B cell (primary cell): ENCODE results near the gene SELENON. TPM values are rescaled to one million over a fixed set of nuclear protein-coding genes. Genes with fewer than 3 reads are reported as not detected.

Source experiments
- ATAC-seq: fragments of 200-7000 bp; cut with Tn5 transposase; one replicate; pipeline ENCODE4 v1.10.0; 2021; ENCODE audit warnings: low read depth, mild to moderate bottlenecking, moderate number of reproducible peaks, moderate library complexity
- CTCF ChIA-PET: fragments of 350-600 bp; sonication (Branson Sonifier 250); formaldehyde crosslinking; loops from one replicate; lab custom pipeline; 2021; ENCODE audit warnings: antibody characterized with exemption, inconsistent platforms; lab: Charles Lee
- POLR2A ChIA-PET: fragments of 350-600 bp; sonication (Branson Sonifier 250); formaldehyde crosslinking; loops from one replicate; lab custom pipeline; 2021; ENCODE audit warnings: antibody characterized with exemption; lab: Charles Lee
- DNase-seq: peaks from one replicate; pipeline ENCODE4 v3.0.0; 2013
- H2AFZ ChIP-seq: 2 replicates; pipeline ENCODE4 v1.6.1; 2012; ENCODE audit warnings: mild to moderate bottlenecking, low read depth, low read length; ENCODE audit not compliant: insufficient read depth, poor library complexity, severe bottlenecking
- H3K27ac ChIP-seq, 2 donors: 1 replicate in 1 of 2; 2 replicates in 1 of 2; pipeline ENCODE4 v1.5.1; 2012 to 2013; ENCODE audit warnings: low read length in 2 of 2, mild to moderate bottlenecking in 2 of 2, moderate library complexity in 1 of 2
- H3K27me3 ChIP-seq, 4 experiments: fragments of 200-600 bp in 1 of 4; sonication (generic) in 1 of 4; replicated peaks in 1 of 4; 1 replicate in 2 of 4; 2 replicates in 2 of 4; pipeline versions ENCODE4 v1.6.1 to v1.7.0; 2013 to 2016; ENCODE audit warnings: low read length in 3 of 4, mild to moderate bottlenecking in 2 of 4, mixed read lengths in 1 of 4, moderate library complexity in 1 of 4; ENCODE audit not compliant: insufficient read depth in 4 of 4, control insufficient read depth in 3 of 4; ENCODE audit errors: control extremely low read depth in 1 of 4
- H3K36me3 ChIP-seq, 2 experiments: replicated peaks in 1 of 2; 1 replicate in 1 of 2; 2 replicates in 1 of 2; pipeline versions ENCODE4 v1.6.1 to v1.7.1; 2013; ENCODE audit warnings: low read length in 1 of 2; ENCODE audit not compliant: insufficient read depth in 2 of 2, control insufficient read depth in 1 of 2; ENCODE audit errors: control extremely low read depth in 1 of 2, extremely low read depth in 1 of 2
- H3K4me1 ChIP-seq, 2 donors: fragments of 200-600 bp in 1 of 2; sonication (generic) in 1 of 2; 1 replicate in 1 of 2; 2 replicates in 1 of 2; pipeline versions ENCODE4 v1.5.1 to v1.6.1; 2013 to 2017; ENCODE audit warnings: low read length in 2 of 2; ENCODE audit not compliant: control insufficient read depth in 2 of 2, insufficient read depth in 2 of 2
- H3K4me2 ChIP-seq: replicated peaks from 2 replicates; pipeline ENCODE3; 2012; ENCODE audit warnings: mild to moderate bottlenecking, low read depth, low read length; ENCODE audit not compliant: poor library complexity, severe bottlenecking
- H3K4me3 ChIP-seq, 5 experiments: fragments of 200-600 bp in 1 of 5; sonication (generic) in 1 of 5; 1 replicate in 3 of 5; 2 replicates in 2 of 5; pipeline versions ENCODE4 v1.5.1 to v1.7.0; 2011 to 2016; ENCODE audit warnings: low read length in 4 of 5, mild to moderate bottlenecking in 4 of 5, low read depth in 2 of 5, control low read depth in 1 of 5, moderate library complexity in 1 of 5; ENCODE audit not compliant: insufficient read depth in 1 of 5; ENCODE audit errors: control extremely low read depth in 1 of 5, extremely low read depth in 1 of 5
- H3K79me2 ChIP-seq: fragments of 200-600 bp; sonication (generic); one replicate; pipeline ENCODE4 v1.6.0; 2016; ENCODE audit warnings: low read length; ENCODE audit not compliant: control insufficient read depth, insufficient read depth
- H3K9ac ChIP-seq: fragments of 200-600 bp; sonication (generic); 2 replicates; pipeline ENCODE4 v1.6.1; 2017; ENCODE audit warnings: mild to moderate bottlenecking, low read length, moderate library complexity
- H3K9me3 ChIP-seq, 3 donors: one replicate each; pipeline versions ENCODE4 v1.6.1 to v1.7.1; 2013; ENCODE audit warnings: low read length in 2 of 3; ENCODE audit not compliant: control insufficient read depth in 2 of 3, insufficient read depth in 1 of 3; ENCODE audit errors: control extremely low read depth in 1 of 3
- H4K20me1 ChIP-seq: 2 replicates; pipeline ENCODE4 v1.6.0; 2012; ENCODE audit warnings: mild to moderate bottlenecking, low read length; ENCODE audit not compliant: insufficient read depth, control insufficient read depth, poor library complexity, severe bottlenecking
- H3K27ac Mint-ChIP-seq: one replicate; pipeline ENCODE4 v1.8.0; 2021; ENCODE audit warnings: mixed read lengths
- H3K27me3 Mint-ChIP-seq: one replicate; pipeline ENCODE4 v1.8.0; 2021; ENCODE audit warnings: mixed read lengths
- H3K4me1 Mint-ChIP-seq: one replicate; pipeline ENCODE4 v1.8.0; 2021; ENCODE audit warnings: mixed read lengths
- H3K4me3 Mint-ChIP-seq: one replicate; pipeline ENCODE4 v1.8.0; 2021; ENCODE audit warnings: mixed read lengths
- H3K9me3 Mint-ChIP-seq: one replicate; pipeline ENCODE4 v1.8.0; 2022; ENCODE audit warnings: mixed read lengths; ENCODE audit not compliant: insufficient read depth
- CTCF ChIP-seq: fragments of 200-600 bp; IDR thresholded peaks from one replicate; pipeline ENCODE4 v1.8.0; 2022; ENCODE audit warnings: antibody characterized with exemption, mild to moderate bottlenecking
- EZH2 ChIP-seq: IDR thresholded peaks from 2 replicates; pipeline ENCODE4 v1.6.1; 2012; ENCODE audit warnings: borderline replicate concordance, low read depth, mild to moderate bottlenecking, moderate library complexity, low read length; ENCODE audit not compliant: insufficient read depth, poor library complexity, severe bottlenecking
- WGBS: methylation state at CpG from one replicate; pipeline ENCODE4 v1.1.5; 2013; ENCODE audit warnings: missing lambda C conversion rate; ENCODE audit not compliant: insufficient coverage; 5-methylcytosine and 5-hydroxymethylcytosine counted together
- intact Hi-C: fragments of 100-400 bp; cut with micrococcal nuclease; formaldehyde crosslinking; loops from one replicate; pipeline ENCODE4 v1.10.0; 2022
- polyA plus RNA-seq: library from polyadenylated mRNA; depleted of rRNA; stranded (reverse); fragments of >200 nt; gene quantifications from 2 replicates; pipeline ENCODE4 v1.2.3, GENCODE V29; 2012
- total RNA-seq, 2 donors: library from RNA; stranded (reverse); fragments of 120-200 nt in 1 of 2; gene quantifications; 1 replicate in 1 of 2; 2 replicates in 1 of 2; pipeline versions ENCODE4 v1.2.3 to v1.2.4, GENCODE V29; 2013 to 2022

Gene SELENON
- total and polyA plus RNA-seq, 2 donors (not counting 1 experiment from before 2014, with no cell fraction given): 10.9 to 16.5 TPM

- H3K79me2 ChIP-seq: peaks cover 4% of the 10 kb centered on the region
- H3K9me3 Mint-ChIP-seq: no peaks in the 10 kb centered on the region
- no peak overlapping the region for H2AFZ ChIP-seq
- POLR2A ChIA-PET: interaction anchor here (0.6 to 0.7 kb wide), 2 partner anchors 7 to 33 kb away, joined by 4 to 5 read pairs; no protein-coding TSS in a partner anchor
- no peaks in the 10 kb centered on the region for H4K20me1 ChIP-seq
- H3K27me3 ChIP-seq: peaks cover 0 to 4% (median 0%) of the 10 kb centered on the region in 4 experiments
- intact Hi-C loops: no loop called here
- no peak overlapping the region for H3K27ac Mint-ChIP-seq
- H3K4me1 ChIP-seq: peaks cover 13 to 17% of the 10 kb centered on the region in 2 donors
- H3K4me3 ChIP-seq: no peak overlapping the region
- TF ChIP-seq EZH2 (no peak), CTCF (no peak)
- H3K27me3 Mint-ChIP-seq: no peaks in the 10 kb centered on the region
- ATAC-seq: no peak
- CTCF ChIA-PET: interaction anchor here (0.6 to 1.1 kb wide), 2 partner anchors 77 to 299 kb away, joined by 3 read pairs; no protein-coding TSS in a partner anchor
- H3K9ac ChIP-seq: no peak overlapping the region
- no CpG with 5 or more reads among the region's 10 CpGs for WGBS
- no peak for DNase-seq
- H3K36me3 ChIP-seq: no peaks in the 10 kb centered on the region
- no peak overlapping the region for H3K27ac ChIP-seq
- no peaks in the 10 kb centered on the region for H3K9me3 ChIP-seq
- no peak overlapping the region for H3K4me2 ChIP-seq
- peaks cover 21% of the 10 kb centered on the region for H3K4me1 Mint-ChIP-seq
- no peak overlapping the region for H3K4me3 Mint-ChIP-seq
Observed at GRCh38 chr1:25804244-25804963, 4.4 kb downstream of the SELENON start.
